Measurements from ENCODE around the gene RALY.
A peak's percentile ranks its signal among the peaks of the same experiment; 100 is the strongest.

The RALY gene

GRCh38 chr20:33993576-33994221 is at the start of gene RALY:
Gene RALY (plus strand): TSS chr20:33993911. CDS start chr20:34072075, 78,164 bp downstream.
- no peak for DNase-seq (ENCODE audit: low read depth)

- no peak for DNase-seq (ENCODE audit: low read depth)
These were observed 48.8 kb upstream of the RALY start for GRCh38 chr20:33944914-33945313.

- peak; percentile 24 for DNase-seq (ENCODE audit: low read depth)
These were observed 48.2 kb upstream of the RALY start for GRCh38 chr20:33945391-33946081.

GRCh38 chr20:33947709-33948295 is 45.9 kb upstream of the RALY start:
- DNase-seq (ENCODE audit: low read depth) = no peak

GRCh38 chr20:33948480-33948879 is 45.2 kb upstream of the RALY start:
- DNase-seq (ENCODE audit: low read depth) = no peak

- no peak for DNase-seq (ENCODE audit: low read depth)
These were observed 42.5 kb upstream of the RALY start for GRCh38 chr20:33951171-33951570.

- no peak for DNase-seq (ENCODE audit: low read depth)
These were observed 39.2 kb upstream of the RALY start for GRCh38 chr20:33954504-33954903.

GRCh38 chr20:33963751-33964150 is 30.0 kb upstream of the RALY start:
- no peak for DNase-seq (ENCODE audit: low read depth)

GRCh38 chr20:33964441-33964840 is 29.3 kb upstream of the RALY start:
- DNase-seq (ENCODE audit: low read depth) = no peak

GRCh38 chr20:33967126-33967525 is 26.6 kb upstream of the RALY start:
- DNase-seq (ENCODE audit: low read depth) = no peak

- DNase-seq (ENCODE audit: low read depth) = no peak
These were observed 24.1 kb upstream of the RALY start for GRCh38 chr20:33969563-33969962.

- DNase-seq (ENCODE audit: low read depth) = no peak
These were observed 23.5 kb upstream of the RALY start for GRCh38 chr20:33970229-33970628.

GRCh38 chr20:33971147-33971975 is 22.4 kb upstream of the RALY start:
- no peak for DNase-seq (ENCODE audit: low read depth)

GRCh38 chr20:33976959-33977358 is 16.8 kb upstream of the RALY start:
- no peak for DNase-seq (ENCODE audit: low read depth)

GRCh38 chr20:33977535-33977934 is 16.2 kb upstream of the RALY start:
- no peak for DNase-seq (ENCODE audit: low read depth)

GRCh38 chr20:33979094-33979493 is 14.6 kb upstream of the RALY start:
- no peak for DNase-seq (ENCODE audit: low read depth)

- DNase-seq (ENCODE audit: low read depth) = no peak
These were observed 12.4 kb upstream of the RALY start for GRCh38 chr20:33981347-33981746.

GRCh38 chr20:33981964-33982363 is 11.7 kb upstream of the RALY start:
- no peak for DNase-seq (ENCODE audit: low read depth)

GRCh38 chr20:33983371-33983770 is 10.3 kb upstream of the RALY start:
- DNase-seq (ENCODE audit: low read depth) = no peak

GRCh38 chr20:33984182-33984719 is 9.5 kb upstream of the RALY start:
- DNase-seq (ENCODE audit: low read depth) = no peak

GRCh38 chr20:33985280-33985679 is 8.4 kb upstream of the RALY start:
- DNase-seq (ENCODE audit: low read depth) = no peak

- DNase-seq (ENCODE audit: low read depth) = no peak
These were observed 7.9 kb upstream of the RALY start for GRCh38 chr20:33985830-33986229.

All from HS-5 (cell line).